NCI-H187 (cell line): ENCODE measurements around the gene SHBG.
A peak's percentile ranks its signal among the peaks of the same experiment; 100 is the strongest.

Experiments used
- DNase-seq, 2 experiments: peaks; one replicate each; lab custom pipeline; 2025; lab: John Stamatoyannopoulos, UW

SHBG gene

GRCh38 chr17:7650509-7651096 is 20.7 kb downstream of the SHBG start, which contains the start of gene ATP1B2:
ATP1B2 (plus strand) TSS chr17:7650926; CDS start chr17:7651519, 593 bp downstream.
- DNase-seq = peak in 1 of 2 experiments; percentile 20

- no peak for DNase-seq
Observed at GRCh38 chr17:7651097-7651664, 21.2 kb downstream of the SHBG start.

- no peak for DNase-seq
Observed at GRCh38 chr17:7651665-7652387, 21.9 kb downstream of the SHBG start.

- no peak for DNase-seq
Observed at GRCh38 chr17:7652388-7653356, 22.7 kb downstream of the SHBG start.

GRCh38 chr17:7654832-7655540 is 25.1 kb downstream of the SHBG start:
- no peak for DNase-seq

GRCh38 chr17:7655541-7655840 is 25.6 kb downstream of the SHBG start:
- no peak for DNase-seq

GRCh38 chr17:7656958-7657609 is 27.1 kb downstream of the SHBG start:
- DNase-seq = no peak

- no peak for DNase-seq
Observed at GRCh38 chr17:7667656-7668406, 37.9 kb downstream of the SHBG start.

GRCh38 chr17:7668482-7668881 is 38.5 kb downstream of the SHBG start:
- no peak for DNase-seq

GRCh38 chr17:7673239-7673638 is 43.3 kb downstream of the SHBG start:
- DNase-seq = no peak

- DNase-seq = no peak
Observed at GRCh38 chr17:7674934-7675333, 45.0 kb downstream of the SHBG start.

GRCh38 chr17:7676533-7676932 is 46.6 kb downstream of the SHBG start:
- no peak for DNase-seq

GRCh38 chr17:7677388-7678067 is 47.6 kb downstream of the SHBG start:
- no peak for DNase-seq
